HepG2 (cell line): ENCODE measurements around the gene MCM3AP. TPM values are rescaled to one million over a fixed set of nuclear protein-coding genes. Genes with fewer than 3 reads are reported as not detected.

ENCODE experiments used
- CHCHD3 ChIP-seq: sonication (generic); formaldehyde crosslinking; IDR thresholded peaks from 2 replicates; pipeline ENCODE4 v1.8.0; 2022; ENCODE audit warnings: mild to moderate bottlenecking, missing genetic modification reagents, moderate library complexity
- HNRNPH1 ChIP-seq: fragments of 200-400 bp; formaldehyde crosslinking; optimal IDR thresholded peaks from 2 replicates; pipeline ENCODE3; 2017; ENCODE audit warnings: mild to moderate bottlenecking, low read depth, low read length
- IRF2 ChIP-seq: IDR thresholded peaks from 2 replicates; pipeline ENCODE4 v1.6.1; 2018; ENCODE audit warnings: missing genetic modification reagents, missing compliant biosample characterization
- KLF12 ChIP-seq: sonication (generic); formaldehyde crosslinking; IDR thresholded peaks from 2 replicates; pipeline ENCODE4 v1.4.0; 2020; ENCODE audit warnings: missing genetic modification reagents, borderline replicate concordance
- POLR2A ChIP-seq, 2 experiments: IDR thresholded peaks; 2 replicates each; pipeline ENCODE4 v1.6.1; 2011; ENCODE audit warnings: low read depth in 2 of 2, low read length in 2 of 2, mild to moderate bottlenecking in 1 of 2, moderate library complexity in 1 of 2; ENCODE audit not compliant: insufficient read depth in 1 of 2
- ZBTB7B ChIP-seq: sonication (generic); formaldehyde crosslinking; IDR thresholded peaks from 2 replicates; pipeline ENCODE4 v1.4.0; 2020; ENCODE audit warnings: missing genetic modification reagents
- ZKSCAN5 ChIP-seq: sonication (generic); formaldehyde crosslinking; IDR thresholded peaks from 2 replicates; pipeline ENCODE4 v1.5.1; 2020; ENCODE audit warnings: mild to moderate bottlenecking, missing genetic modification reagents
- ZNF761 ChIP-seq: sonication (generic); formaldehyde crosslinking; conservative IDR thresholded peaks from 2 replicates; pipeline ENCODE4 v1.4.0; 2020; ENCODE audit warnings: mild to moderate bottlenecking, missing genetic modification reagents
- polyA plus RNA-seq, 8 experiments: library from polyadenylated mRNA; depleted of rRNA in 3 of 8; stranded (reverse) in 7 of 8; unstranded in 1 of 8; fragments of >200 nt; fragmentation: Illumina TruSeq in 4 of 8; extraction: Trizol in 4 of 8; gene quantifications; 2 replicates each; pipeline versions ENCODE4 v1.2.1 to v1.2.3, GENCODE V29; 2011 to 2016; ENCODE audit warnings: low read depth in 4 of 8, missing spikeins in 1 of 8, mixed read lengths in 1 of 8; ENCODE audit not compliant: insufficient read depth in 1 of 8
- total RNA-seq, 5 experiments: library from RNA; depleted of rRNA; stranded (reverse); fragments of >200 nt; fragmentation: Illumina TruSeq; extraction: Trizol; gene quantifications; 2 replicates each; pipeline ENCODE4 v1.2.3, GENCODE V29; 2016; ENCODE audit warnings: low read depth in 1 of 5
- TF ChIP-seq, protein P1 (sequence below): sonication (generic); formaldehyde crosslinking; IDR thresholded peaks from 2 replicates; pipeline ENCODE4 v1.5.0; 2020; ENCODE audit warnings: mild to moderate bottlenecking, missing genetic modification reagents, borderline replicate concordance
- TF ChIP-seq, protein P2 (sequence below): sonication (generic); formaldehyde crosslinking; IDR thresholded peaks from 2 replicates; pipeline ENCODE4 v1.4.0; 2020; ENCODE audit warnings: missing genetic modification reagents
- TF ChIP-seq, protein P3 (sequence below): sonication (generic); formaldehyde crosslinking; IDR thresholded peaks from 2 replicates; pipeline ENCODE4 v1.9.0; 2022; ENCODE audit warnings: low read depth, missing genetic modification reagents
- TF ChIP-seq, protein P4 (sequence below): IDR thresholded peaks from 2 replicates; pipeline ENCODE4 v1.6.1; 2018; ENCODE audit warnings: missing genetic modification reagents, mild to moderate bottlenecking, missing compliant biosample characterization
- TF ChIP-seq, protein P5 (sequence below): sonication (generic); formaldehyde crosslinking; IDR thresholded peaks from 2 replicates; pipeline ENCODE4 v1.5.1; 2020; ENCODE audit warnings: missing genetic modification reagents, mild to moderate bottlenecking, borderline replicate concordance

MCM3AP gene
- total and polyA plus RNA-seq, 2 of the 13 experiments (the other 11 are each of a cell fraction or from before 2014, with no cell fraction given): 27.0 to 54.7 TPM

DNA sequence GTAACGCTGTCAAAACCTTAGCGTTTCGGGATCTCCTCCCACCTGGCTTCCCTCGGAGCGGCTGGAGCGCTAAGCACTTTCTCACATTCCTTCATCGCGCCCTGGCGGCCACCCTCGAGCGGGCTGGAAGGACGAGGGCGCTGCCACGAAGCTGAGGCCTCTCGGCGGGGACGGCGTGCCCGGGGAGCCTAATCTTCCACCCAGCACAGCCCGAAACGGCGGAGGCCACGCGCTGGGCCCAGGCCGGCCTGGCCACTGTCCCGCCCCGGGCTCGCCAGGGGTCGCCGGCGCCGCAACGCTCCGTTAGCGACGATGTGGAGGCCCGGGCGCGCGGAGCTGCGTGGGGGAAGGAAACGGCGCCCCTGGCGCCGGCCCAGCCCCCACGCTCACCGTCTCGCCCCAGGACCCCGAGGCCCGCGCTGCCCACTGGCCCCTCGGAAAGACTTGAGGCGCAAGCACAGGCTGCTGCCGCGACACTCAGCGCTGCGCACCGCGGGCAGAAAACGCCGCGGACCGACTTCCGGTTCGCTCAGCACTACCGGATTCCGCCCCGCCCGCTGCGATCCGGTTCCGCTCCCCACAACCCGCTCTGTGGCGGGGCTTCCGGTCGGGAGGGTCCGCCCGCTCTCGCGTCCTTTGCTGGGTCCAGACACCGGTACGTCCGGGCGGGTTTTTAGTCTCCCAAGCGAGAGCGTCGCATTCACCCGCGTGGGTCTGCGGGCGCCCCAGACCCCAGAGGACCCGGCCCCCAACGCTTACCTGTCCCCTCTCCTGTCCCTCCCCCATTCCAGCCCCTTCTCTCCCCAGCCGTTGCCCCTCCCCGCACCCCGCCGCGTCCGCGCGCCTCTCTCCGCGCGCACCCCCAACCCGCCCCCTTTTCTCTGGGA is 593 bp upstream of the MCM3AP start, which contains the start of gene YBEY (continued):
- TF ChIP-seq POLR2A (IDR thresholded peaks at IDR 0.05; ENCODE audit: insufficient read depth in 1 of 2, low read depth in 2 of 2, low read length in 2 of 2) (peak; percentile 75 to 80), ZBTB7B (peak; percentile 88), KLF12 (peak; percentile 65; the same call in 1 of the 2 replicates), HNRNPH1 (no peak), ZKSCAN5 (no peak), ZNF761 (CRISPR knock-in tag) (no peak; the same call in 1 of the 2 replicates), IRF2 (CRISPR knock-in tag) (peak; percentile 89), CHCHD3 (peak; percentile 89)
- TF ChIP-seq, protein P1, sequence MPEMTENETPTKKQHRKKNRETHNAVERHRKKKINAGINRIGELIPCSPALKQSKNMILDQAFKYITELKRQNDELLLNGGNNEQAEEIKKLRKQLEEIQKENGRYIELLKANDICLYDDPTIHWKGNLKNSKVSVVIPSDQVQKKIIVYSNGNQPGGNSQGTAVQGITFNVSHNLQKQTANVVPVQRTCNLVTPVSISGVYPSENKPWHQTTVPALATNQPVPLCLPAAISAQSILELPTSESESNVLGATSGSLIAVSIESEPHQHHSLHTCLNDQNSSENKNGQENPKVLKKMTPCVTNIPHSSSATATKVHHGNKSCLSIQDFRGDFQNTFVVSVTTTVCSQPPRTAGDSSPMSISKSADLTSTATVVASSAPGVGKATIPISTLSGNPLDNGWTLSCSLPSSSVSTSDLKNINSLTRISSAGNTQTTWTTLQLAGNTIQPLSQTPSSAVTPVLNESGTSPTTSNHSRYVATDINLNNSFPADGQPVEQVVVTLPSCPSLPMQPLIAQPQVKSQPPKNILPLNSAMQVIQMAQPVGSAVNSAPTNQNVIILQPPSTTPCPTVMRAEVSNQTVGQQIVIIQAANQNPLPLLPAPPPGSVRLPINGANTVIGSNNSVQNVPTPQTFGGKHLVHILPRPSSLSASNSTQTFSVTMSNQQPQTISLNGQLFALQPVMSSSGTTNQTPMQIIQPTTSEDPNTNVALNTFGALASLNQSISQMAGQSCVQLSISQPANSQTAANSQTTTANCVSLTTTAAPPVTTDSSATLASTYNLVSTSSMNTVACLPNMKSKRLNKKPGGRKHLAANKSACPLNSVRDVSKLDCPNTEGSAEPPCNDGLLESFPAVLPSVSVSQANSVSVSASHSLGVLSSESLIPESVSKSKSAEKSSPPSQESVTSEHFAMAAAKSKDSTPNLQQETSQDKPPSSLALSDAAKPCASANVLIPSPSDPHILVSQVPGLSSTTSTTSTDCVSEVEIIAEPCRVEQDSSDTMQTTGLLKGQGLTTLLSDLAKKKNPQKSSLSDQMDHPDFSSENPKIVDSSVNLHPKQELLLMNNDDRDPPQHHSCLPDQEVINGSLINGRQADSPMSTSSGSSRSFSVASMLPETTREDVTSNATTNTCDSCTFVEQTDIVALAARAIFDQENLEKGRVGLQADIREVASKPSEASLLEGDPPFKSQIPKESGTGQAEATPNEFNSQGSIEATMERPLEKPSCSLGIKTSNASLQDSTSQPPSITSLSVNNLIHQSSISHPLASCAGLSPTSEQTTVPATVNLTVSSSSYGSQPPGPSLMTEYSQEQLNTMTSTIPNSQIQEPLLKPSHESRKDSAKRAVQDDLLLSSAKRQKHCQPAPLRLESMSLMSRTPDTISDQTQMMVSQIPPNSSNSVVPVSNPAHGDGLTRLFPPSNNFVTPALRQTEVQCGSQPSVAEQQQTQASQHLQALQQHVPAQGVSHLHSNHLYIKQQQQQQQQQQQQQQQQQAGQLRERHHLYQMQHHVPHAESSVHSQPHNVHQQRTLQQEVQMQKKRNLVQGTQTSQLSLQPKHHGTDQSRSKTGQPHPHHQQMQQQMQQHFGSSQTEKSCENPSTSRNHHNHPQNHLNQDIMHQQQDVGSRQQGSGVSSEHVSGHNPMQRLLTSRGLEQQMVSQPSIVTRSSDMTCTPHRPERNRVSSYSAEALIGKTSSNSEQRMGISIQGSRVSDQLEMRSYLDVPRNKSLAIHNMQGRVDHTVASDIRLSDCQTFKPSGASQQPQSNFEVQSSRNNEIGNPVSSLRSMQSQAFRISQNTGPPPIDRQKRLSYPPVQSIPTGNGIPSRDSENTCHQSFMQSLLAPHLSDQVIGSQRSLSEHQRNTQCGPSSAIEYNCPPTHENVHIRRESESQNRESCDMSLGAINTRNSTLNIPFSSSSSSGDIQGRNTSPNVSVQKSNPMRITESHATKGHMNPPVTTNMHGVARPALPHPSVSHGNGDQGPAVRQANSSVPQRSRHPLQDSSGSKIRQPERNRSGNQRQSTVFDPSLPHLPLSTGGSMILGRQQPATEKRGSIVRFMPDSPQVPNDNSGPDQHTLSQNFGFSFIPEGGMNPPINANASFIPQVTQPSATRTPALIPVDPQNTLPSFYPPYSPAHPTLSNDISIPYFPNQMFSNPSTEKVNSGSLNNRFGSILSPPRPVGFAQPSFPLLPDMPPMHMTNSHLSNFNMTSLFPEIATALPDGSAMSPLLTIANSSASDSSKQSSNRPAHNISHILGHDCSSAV: no peak
- TF ChIP-seq, protein P2, sequence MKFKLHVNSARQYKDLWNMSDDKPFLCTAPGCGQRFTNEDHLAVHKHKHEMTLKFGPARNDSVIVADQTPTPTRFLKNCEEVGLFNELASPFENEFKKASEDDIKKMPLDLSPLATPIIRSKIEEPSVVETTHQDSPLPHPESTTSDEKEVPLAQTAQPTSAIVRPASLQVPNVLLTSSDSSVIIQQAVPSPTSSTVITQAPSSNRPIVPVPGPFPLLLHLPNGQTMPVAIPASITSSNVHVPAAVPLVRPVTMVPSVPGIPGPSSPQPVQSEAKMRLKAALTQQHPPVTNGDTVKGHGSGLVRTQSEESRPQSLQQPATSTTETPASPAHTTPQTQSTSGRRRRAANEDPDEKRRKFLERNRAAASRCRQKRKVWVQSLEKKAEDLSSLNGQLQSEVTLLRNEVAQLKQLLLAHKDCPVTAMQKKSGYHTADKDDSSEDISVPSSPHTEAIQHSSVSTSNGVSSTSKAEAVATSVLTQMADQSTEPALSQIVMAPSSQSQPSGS (CRISPR knock-in tag): peak; percentile 29; the same call in 1 of the 2 replicates
- TF ChIP-seq, protein P3, sequence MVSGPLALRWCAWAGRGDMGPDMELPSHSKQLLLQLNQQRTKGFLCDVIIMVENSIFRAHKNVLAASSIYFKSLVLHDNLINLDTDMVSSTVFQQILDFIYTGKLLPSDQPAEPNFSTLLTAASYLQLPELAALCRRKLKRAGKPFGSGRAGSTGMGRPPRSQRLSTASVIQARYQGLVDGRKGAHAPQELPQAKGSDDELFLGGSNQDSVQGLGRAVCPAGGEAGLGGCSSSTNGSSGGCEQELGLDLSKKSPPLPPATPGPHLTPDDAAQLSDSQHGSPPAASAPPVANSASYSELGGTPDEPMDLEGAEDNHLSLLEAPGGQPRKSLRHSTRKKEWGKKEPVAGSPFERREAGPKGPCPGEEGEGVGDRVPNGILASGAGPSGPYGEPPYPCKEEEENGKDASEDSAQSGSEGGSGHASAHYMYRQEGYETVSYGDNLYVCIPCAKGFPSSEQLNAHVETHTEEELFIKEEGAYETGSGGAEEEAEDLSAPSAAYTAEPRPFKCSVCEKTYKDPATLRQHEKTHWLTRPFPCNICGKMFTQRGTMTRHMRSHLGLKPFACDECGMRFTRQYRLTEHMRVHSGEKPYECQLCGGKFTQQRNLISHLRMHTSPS (CRISPR knock-in tag): no peak
- TF ChIP-seq, protein P4, sequence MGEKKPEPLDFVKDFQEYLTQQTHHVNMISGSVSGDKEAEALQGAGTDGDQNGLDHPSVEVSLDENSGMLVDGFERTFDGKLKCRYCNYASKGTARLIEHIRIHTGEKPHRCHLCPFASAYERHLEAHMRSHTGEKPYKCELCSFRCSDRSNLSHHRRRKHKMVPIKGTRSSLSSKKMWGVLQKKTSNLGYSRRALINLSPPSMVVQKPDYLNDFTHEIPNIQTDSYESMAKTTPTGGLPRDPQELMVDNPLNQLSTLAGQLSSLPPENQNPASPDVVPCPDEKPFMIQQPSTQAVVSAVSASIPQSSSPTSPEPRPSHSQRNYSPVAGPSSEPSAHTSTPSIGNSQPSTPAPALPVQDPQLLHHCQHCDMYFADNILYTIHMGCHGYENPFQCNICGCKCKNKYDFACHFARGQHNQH: peak; percentile 55; the same call in 1 of the 2 replicates
- TF ChIP-seq, protein P5, sequence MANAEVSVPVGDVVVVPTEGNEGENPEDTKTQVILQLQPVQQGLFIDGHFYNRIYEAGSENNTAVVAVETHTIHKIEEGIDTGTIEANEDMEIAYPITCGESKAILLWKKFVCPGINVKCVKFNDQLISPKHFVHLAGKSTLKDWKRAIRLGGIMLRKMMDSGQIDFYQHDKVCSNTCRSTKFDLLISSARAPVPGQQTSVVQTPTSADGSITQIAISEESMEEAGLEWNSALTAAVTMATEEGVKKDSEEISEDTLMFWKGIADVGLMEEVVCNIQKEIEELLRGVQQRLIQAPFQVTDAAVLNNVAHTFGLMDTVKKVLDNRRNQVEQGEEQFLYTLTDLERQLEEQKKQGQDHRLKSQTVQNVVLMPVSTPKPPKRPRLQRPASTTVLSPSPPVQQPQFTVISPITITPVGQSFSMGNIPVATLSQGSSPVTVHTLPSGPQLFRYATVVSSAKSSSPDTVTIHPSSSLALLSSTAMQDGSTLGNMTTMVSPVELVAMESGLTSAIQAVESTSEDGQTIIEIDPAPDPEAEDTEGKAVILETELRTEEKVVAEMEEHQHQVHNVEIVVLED: peak; percentile 75
